GM19324 (cell line): ENCODE results near the gene MPST.

Source experiments
- ATAC-seq: cut with Tn5 transposase; IDR thresholded peaks from one replicate; pipeline ENCODE4 v1.9.1; 2021; ENCODE audit warnings: mild to moderate bottlenecking, moderate library complexity; ENCODE audit not compliant: unreplicated experiment, low FRiP score

Gene MPST

GRCh38 chr22:37021710-37022482 is 2.4 kb downstream of the MPST start:
- ATAC-seq, result no peak

- no peak for ATAC-seq
These were observed 3.2 kb downstream of the MPST start for GRCh38 chr22:37022483-37023337.

DNA sequence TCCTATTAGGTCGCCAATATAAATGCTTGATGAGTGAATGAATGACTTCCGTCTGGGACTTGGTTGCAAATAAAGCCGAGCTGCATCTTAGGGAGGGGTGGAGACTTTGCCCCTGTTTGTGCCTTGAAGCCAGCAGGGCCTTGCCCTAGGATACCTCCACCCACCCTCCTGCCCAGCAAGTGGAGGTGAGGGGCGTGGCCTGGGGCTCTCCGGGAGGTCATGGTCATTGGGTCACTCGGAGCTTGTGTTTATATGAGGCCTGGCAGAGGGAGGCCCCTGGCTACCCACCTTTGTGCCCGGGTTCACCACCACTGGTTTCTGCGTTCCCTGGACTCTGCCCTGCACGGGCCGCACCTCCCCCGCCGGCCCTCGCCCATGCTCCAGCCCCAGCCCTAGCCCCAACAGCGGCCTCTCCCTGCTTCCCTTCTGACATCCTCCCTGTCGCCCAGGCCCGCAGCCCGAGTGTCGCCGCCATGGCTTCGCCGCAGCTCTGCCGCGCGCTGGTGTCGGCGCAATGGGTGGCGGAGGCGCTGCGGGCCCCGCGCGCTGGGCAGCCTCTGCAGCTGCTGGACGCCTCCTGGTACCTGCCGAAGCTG is 4.3 kb downstream of the MPST start:
- ATAC-seq, result no peak

GRCh38 chr22:37024339-37025157 is 5.0 kb downstream of the MPST start:
- no peak for ATAC-seq

GRCh38 chr22:37025500-37026070 is 6.0 kb downstream of the MPST start:
- no peak for ATAC-seq

DNA sequence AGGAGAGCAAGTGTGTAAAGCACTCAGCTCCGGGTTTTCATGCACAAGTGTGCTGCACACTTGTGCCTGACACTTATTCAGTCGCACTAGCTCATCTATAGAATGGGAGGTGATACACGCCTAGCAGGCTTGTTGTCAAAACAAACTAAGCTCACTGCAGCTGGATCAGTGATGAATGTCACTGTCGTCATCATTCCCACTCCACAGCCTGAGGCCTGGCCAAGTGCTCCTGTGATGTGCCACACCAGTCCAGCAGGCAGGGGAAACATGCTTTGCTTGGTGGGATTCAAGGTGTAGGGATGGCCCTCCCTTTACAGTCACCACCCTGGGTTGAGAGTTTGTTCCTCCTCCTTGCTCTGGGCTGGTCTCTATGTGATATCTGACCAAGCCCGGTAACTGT is 6.8 kb downstream of the MPST start:
- ATAC-seq, result no peak

GRCh38 chr22:37027556-37027955 is 8.0 kb downstream of the MPST start:
- ATAC-seq, result no peak

- ATAC-seq, result no peak
These were observed 9.4 kb downstream of the MPST start for GRCh38 chr22:37028692-37029674.

GRCh38 chr22:37030560-37031281 is 11.2 kb downstream of the MPST start:
- no peak for ATAC-seq

DNA sequence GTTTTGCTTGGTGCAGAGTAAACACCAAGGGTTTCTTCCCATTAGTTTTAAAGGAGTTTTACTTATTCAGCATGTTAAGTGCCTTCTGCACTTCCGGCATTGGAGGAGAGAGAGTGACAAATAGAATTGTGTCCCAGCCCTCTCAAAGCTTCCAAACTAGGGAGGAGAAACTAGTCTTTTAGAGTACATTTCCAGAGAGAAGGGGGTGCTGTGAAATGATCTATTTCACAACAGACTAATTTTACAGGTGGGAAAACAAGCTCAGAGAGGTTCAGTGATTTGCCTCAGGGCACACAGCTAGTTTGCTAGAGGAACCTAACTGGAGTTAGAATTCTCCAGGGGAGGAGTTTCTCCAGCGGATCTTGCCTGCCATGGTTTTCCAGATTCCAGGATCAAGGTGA is 12.6 kb downstream of the MPST start:
- no peak for ATAC-seq

- no peak for ATAC-seq
These were observed 13.3 kb downstream of the MPST start for GRCh38 chr22:37032535-37033460.

- no peak for ATAC-seq
These were observed 14.3 kb downstream of the MPST start for GRCh38 chr22:37033605-37034430.

DNA sequence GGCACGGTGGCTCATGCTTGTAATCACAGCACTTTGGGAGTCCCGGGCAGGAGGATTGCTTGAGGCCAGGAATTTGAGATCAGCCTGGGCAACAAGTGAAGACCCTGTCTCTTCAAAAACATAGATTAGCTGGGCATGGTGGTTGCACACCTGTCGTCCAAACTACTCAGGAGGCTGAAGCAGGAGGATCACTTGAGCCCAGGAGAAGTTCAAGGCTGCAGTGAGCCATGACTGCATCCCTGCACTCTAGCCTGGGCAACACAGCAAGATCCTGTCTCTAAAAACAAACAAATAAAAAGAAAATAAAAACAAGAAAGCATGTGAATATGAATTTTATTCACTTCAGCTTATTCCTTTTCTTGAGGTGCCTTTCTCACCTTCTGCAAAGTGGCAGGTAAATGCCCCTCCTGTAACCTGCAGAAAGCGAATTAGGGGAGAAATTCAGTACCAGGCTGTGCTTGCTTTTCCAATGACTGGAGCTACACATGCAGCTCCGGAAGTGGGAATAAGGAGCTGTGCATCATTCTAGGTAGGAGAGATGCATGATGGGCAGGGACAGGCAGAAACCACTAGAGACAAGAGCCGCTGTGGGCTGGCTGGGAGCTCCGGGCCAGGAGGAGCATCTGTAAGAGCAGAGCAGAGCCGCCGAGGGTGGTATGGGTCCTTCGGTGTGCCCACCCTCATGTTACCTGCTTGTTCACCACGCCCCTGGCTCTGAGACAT is 17.3 kb downstream of the MPST start:
- no peak for ATAC-seq

GRCh38 chr22:37037669-37038068 is 18.1 kb downstream of the MPST start:
- no peak for ATAC-seq

DNA sequence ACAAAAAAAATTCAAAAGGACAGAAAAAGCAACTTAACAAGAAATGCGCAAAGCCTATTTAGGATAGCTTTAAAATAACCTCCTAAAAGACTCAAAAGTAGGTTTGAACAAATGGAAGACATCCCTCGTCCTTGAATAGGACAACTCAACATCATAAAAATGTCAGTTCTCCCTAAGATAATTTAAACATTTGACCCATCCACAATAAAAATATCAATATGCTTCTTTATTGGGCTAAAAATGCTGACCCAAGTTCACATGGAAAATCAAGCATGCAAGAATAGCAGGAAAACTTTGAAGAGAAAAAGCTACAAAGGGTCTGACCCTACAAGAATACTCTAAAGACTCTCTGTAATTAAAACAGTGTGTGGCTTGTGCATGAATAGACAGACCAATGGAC is 19.9 kb downstream of the MPST start:
- ATAC-seq, result no peak
